ENCODE results near the gene LYRM7.

LYRM7 gene

GRCh38 chr5:131245948-131246347 is 75.2 kb downstream of the LYRM7 start:
- no peak overlapping the region for H3K14ac ChIP-seq (ENCODE audit: low read length in 2 of 2)
- H2BK15ac ChIP-seq (ENCODE audit: low read depth, poor library complexity, severe bottlenecking) = no peak overlapping the region
- H3K27ac ChIP-seq (ENCODE audit: low read length, poor library complexity, severe bottlenecking) = no peak overlapping the region
- no peak overlapping the region for H3K18ac ChIP-seq (ENCODE audit: low read depth in 1 of 2, low read length in 2 of 2)
- no peaks in the 10 kb centered on the region for H3K27me3 ChIP-seq (ENCODE audit: control insufficient read depth in 1 of 2, insufficient read depth in 1 of 2, low read length in 2 of 2)
- no peak overlapping the region for H2BK12ac ChIP-seq (ENCODE audit: low read length in 2 of 2)
- H3K4me1 ChIP-seq (ENCODE audit: control insufficient read depth, insufficient read depth, low read depth, low read length) = no peaks in the 10 kb centered on the region
- no peak overlapping the region for H3K23ac ChIP-seq (ENCODE audit: low read length in 2 of 2)
- WGBS = 100% methylated on average over 2 of the region's 2 CpGs
- no peak overlapping the region for H4K91ac ChIP-seq (ENCODE audit: low read length)
- no peak overlapping the region for H2AFZ ChIP-seq (ENCODE audit: low read depth, low read length)
- H2BK120ac ChIP-seq (ENCODE audit: low read depth, low read length) = no peak overlapping the region
- no peak overlapping the region for H3K4ac ChIP-seq (ENCODE audit: low read depth in 1 of 2, low read length in 2 of 2)
- H2AK5ac ChIP-seq (ENCODE audit: low read length, severe bottlenecking) = no peak overlapping the region
- H3K36me3 ChIP-seq (ENCODE audit: control insufficient read depth in 1 of 2, insufficient read depth in 2 of 2, low read depth in 1 of 2, low read length in 2 of 2) = no peaks in the 10 kb centered on the region
- H3K4me2 ChIP-seq (ENCODE audit: low read length, poor library complexity, severe bottlenecking) = no peak overlapping the region
- H2BK5ac ChIP-seq (ENCODE audit: low read depth, low read length, poor library complexity, severe bottlenecking) = no peak overlapping the region
- no peaks in the 10 kb centered on the region for H3K9me3 ChIP-seq (ENCODE audit: control insufficient read depth, low read length)
- no peak overlapping the region for H4K8ac ChIP-seq (ENCODE audit: low read length)
- H3K9ac ChIP-seq (ENCODE audit: low read length) = no peak overlapping the region
- DNase-seq = no peak
- H3K79me1 ChIP-seq (replicated peaks; ENCODE audit: low read length, poor library complexity, severe bottlenecking) = no peaks in the 10 kb centered on the region
- no peak overlapping the region for H3K4me3 ChIP-seq (ENCODE audit: insufficient read depth in 1 of 2, low read depth in 1 of 2, low read length in 2 of 2)

DNA sequence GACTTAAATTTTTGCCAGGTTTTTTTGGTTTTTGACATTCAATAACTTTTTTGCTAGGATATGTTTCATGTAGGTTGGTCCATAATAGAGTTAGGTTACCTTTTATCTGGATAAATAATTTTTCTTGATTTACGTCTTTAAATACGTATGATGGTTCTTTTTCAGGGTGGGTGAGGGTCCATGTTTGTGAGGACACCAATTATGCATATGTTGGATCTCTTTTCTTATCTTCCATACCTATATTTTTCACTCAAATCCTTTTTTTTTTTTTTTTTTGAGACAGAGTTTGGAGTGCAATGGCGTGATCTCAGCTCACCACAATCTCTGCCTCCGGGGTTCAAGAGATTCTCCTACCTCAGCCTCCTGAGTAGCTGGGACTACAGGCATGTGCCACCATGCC is 75.8 kb downstream of the LYRM7 start:
- WGBS = 100% methylated on average over 2 of the region's 4 CpGs
- Histone ChIP-seq H3K23ac (ENCODE audit: low read length in 2 of 2) (no peak overlapping the region), H3K14ac (ENCODE audit: low read length in 2 of 2) (no peak overlapping the region), H2AK5ac (ENCODE audit: low read length, severe bottlenecking) (no peak overlapping the region), H3K4me2 (ENCODE audit: low read length, poor library complexity, severe bottlenecking) (no peak overlapping the region), H3K9me3 (ENCODE audit: control insufficient read depth, low read length) (no peaks in the 10 kb centered on the region), H3K18ac (ENCODE audit: low read depth in 1 of 2, low read length in 2 of 2) (no peak overlapping the region), H3K4me1 (ENCODE audit: control insufficient read depth, insufficient read depth, low read depth, low read length) (no peaks in the 10 kb centered on the region), H3K79me1 (replicated peaks; ENCODE audit: low read length, poor library complexity, severe bottlenecking) (no peaks in the 10 kb centered on the region), H3K27ac (ENCODE audit: low read length, poor library complexity, severe bottlenecking) (no peak overlapping the region), H2BK120ac (ENCODE audit: low read depth, low read length) (no peak overlapping the region), H3K36me3 (ENCODE audit: control insufficient read depth in 1 of 2, insufficient read depth in 2 of 2, low read depth in 1 of 2, low read length in 2 of 2) (no peaks in the 10 kb centered on the region), H3K4me3 (ENCODE audit: insufficient read depth in 1 of 2, low read depth in 1 of 2, low read length in 2 of 2) (no peak overlapping the region), H3K27me3 (ENCODE audit: control insufficient read depth in 1 of 2, insufficient read depth in 1 of 2, low read length in 2 of 2) (no peaks in the 10 kb centered on the region), H2BK15ac (ENCODE audit: low read depth, poor library complexity, severe bottlenecking) (no peak overlapping the region), H2BK5ac (ENCODE audit: low read depth, low read length, poor library complexity, severe bottlenecking) (no peak overlapping the region), H4K8ac (ENCODE audit: low read length) (no peak overlapping the region), H4K91ac (ENCODE audit: low read length) (no peak overlapping the region), H2AFZ (ENCODE audit: low read depth, low read length) (no peak overlapping the region), H3K4ac (ENCODE audit: low read depth in 1 of 2, low read length in 2 of 2) (no peak overlapping the region), H3K9ac (ENCODE audit: low read length) (no peak overlapping the region), H2BK12ac (ENCODE audit: low read length in 2 of 2) (no peak overlapping the region)
- DNase-seq = no peak

DNA sequence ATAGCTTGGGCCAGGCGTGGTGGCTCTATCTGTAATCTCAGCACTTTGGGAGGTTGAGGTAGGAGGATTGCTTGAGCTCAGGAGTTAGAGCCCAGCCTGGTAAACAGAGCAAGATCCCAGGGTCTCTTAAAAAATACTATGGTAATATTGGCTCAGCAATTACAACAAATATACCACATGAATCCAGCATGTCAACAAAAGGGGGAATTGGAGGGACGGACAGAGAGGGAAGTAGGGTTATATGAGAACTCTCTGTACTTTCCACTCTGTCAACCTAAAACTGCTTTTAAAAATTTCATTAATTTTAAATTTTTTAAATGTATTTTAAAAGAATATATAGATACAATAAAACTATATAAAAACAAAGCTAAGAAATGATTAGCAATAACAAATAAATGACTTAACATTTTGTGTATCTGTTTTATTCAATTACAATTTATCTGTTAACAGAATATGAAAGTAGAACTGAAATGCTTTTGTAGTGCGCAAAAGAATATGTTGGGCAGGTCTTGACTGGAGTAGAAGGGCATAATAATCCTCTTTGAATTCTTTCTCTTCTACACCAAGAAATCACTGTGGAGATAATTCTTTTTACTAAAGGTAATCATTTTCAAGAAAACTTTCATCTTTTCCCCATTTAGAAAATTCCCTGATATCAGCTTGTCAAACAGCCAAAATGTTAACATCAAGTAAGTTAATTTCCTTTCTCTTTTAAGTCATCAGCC is 80.2 kb downstream of the LYRM7 start:
- Histone ChIP-seq H2BK120ac (ENCODE audit: low read depth, low read length) (no peak overlapping the region), H4K91ac (ENCODE audit: low read length) (no peak overlapping the region), H3K9me3 (ENCODE audit: control insufficient read depth, low read length) (no peaks in the 10 kb centered on the region), H3K79me1 (replicated peaks; ENCODE audit: low read length, poor library complexity, severe bottlenecking) (no peaks in the 10 kb centered on the region), H3K9ac (ENCODE audit: low read length) (no peak overlapping the region), H2BK12ac (ENCODE audit: low read length in 2 of 2) (no peak overlapping the region), H3K4me3 (ENCODE audit: insufficient read depth in 1 of 2, low read depth in 1 of 2, low read length in 2 of 2) (no peak overlapping the region), H3K4me1 (ENCODE audit: control insufficient read depth, insufficient read depth, low read depth, low read length) (no peaks in the 10 kb centered on the region), H3K4me2 (ENCODE audit: low read length, poor library complexity, severe bottlenecking) (no peak overlapping the region), H2BK5ac (ENCODE audit: low read depth, low read length, poor library complexity, severe bottlenecking) (no peak overlapping the region), H3K14ac (ENCODE audit: low read length in 2 of 2) (no peak overlapping the region), H3K36me3 (ENCODE audit: control insufficient read depth in 1 of 2, insufficient read depth in 2 of 2, low read depth in 1 of 2, low read length in 2 of 2) (no peaks in the 10 kb centered on the region), H3K27ac (ENCODE audit: low read length, poor library complexity, severe bottlenecking) (no peak overlapping the region), H2AFZ (ENCODE audit: low read depth, low read length) (no peak overlapping the region), H3K23ac (ENCODE audit: low read length in 2 of 2) (no peak overlapping the region), H3K18ac (ENCODE audit: low read depth in 1 of 2, low read length in 2 of 2) (no peak overlapping the region), H2BK15ac (ENCODE audit: low read depth, poor library complexity, severe bottlenecking) (no peak overlapping the region), H4K8ac (ENCODE audit: low read length) (no peak overlapping the region), H3K27me3 (ENCODE audit: control insufficient read depth in 1 of 2, insufficient read depth in 1 of 2, low read length in 2 of 2) (no peaks in the 10 kb centered on the region), H3K4ac (ENCODE audit: low read depth in 1 of 2, low read length in 2 of 2) (no peak overlapping the region), H2AK5ac (ENCODE audit: low read length, severe bottlenecking) (no peak overlapping the region)
- WGBS = 80% methylated on average over 1 of the region's 3 CpGs
- no peak for DNase-seq

DNA sequence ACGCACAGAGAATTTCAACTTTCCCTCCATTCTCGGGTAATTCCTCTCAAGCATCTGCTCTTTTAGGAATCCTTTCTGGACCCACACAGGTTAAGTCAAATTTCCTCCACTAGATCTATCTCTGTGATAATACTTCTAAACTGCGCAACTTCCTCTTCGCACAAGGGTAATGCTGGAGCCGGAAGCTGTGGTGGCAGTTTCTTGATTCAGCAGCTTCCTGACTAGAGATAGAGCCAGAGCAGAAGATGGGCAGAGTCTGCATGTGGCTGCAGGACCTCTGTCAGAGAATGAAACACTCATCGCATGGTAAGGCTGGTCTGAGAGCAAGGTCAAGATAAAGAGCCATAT is 82.1 kb downstream of the LYRM7 start:
- no peak overlapping the region for H2AK5ac ChIP-seq (ENCODE audit: low read length, severe bottlenecking)
- H3K4me2 ChIP-seq (ENCODE audit: low read length, poor library complexity, severe bottlenecking) = no peak overlapping the region
- H3K9ac ChIP-seq (ENCODE audit: low read length) = no peak overlapping the region
- H3K4me1 ChIP-seq (ENCODE audit: control insufficient read depth, insufficient read depth, low read depth, low read length) = no peaks in the 10 kb centered on the region
- H3K14ac ChIP-seq (ENCODE audit: low read length in 2 of 2) = no peak overlapping the region
- H2BK12ac ChIP-seq (ENCODE audit: low read length in 2 of 2) = no peak overlapping the region
- no peak overlapping the region for H3K18ac ChIP-seq (ENCODE audit: low read depth in 1 of 2, low read length in 2 of 2)
- no peak overlapping the region for H3K23ac ChIP-seq (ENCODE audit: low read length in 2 of 2)
- H3K27ac ChIP-seq (ENCODE audit: low read length, poor library complexity, severe bottlenecking) = no peak overlapping the region
- H3K4me3 ChIP-seq (ENCODE audit: insufficient read depth in 1 of 2, low read depth in 1 of 2, low read length in 2 of 2) = no peak overlapping the region
- H4K8ac ChIP-seq (ENCODE audit: low read length) = no peak overlapping the region
- no peak overlapping the region for H2BK120ac ChIP-seq (ENCODE audit: low read depth, low read length)
- no peak overlapping the region for H2AFZ ChIP-seq (ENCODE audit: low read depth, low read length)
- no peaks in the 10 kb centered on the region for H3K79me1 ChIP-seq (replicated peaks; ENCODE audit: low read length, poor library complexity, severe bottlenecking)
- no peaks in the 10 kb centered on the region for H3K36me3 ChIP-seq (ENCODE audit: control insufficient read depth in 1 of 2, insufficient read depth in 2 of 2, low read depth in 1 of 2, low read length in 2 of 2)
- no peak for DNase-seq
- H2BK15ac ChIP-seq (ENCODE audit: low read depth, poor library complexity, severe bottlenecking) = no peak overlapping the region
- H3K4ac ChIP-seq (ENCODE audit: low read depth in 1 of 2, low read length in 2 of 2) = no peak overlapping the region
- H3K9me3 ChIP-seq (ENCODE audit: control insufficient read depth, low read length) = no peaks in the 10 kb centered on the region
- H3K27me3 ChIP-seq (ENCODE audit: control insufficient read depth in 1 of 2, insufficient read depth in 1 of 2, low read length in 2 of 2) = no peaks in the 10 kb centered on the region
- 70% methylated on average over 6 of the region's 6 CpGs for WGBS
- H4K91ac ChIP-seq (ENCODE audit: low read length) = no peak overlapping the region
- no peak overlapping the region for H2BK5ac ChIP-seq (ENCODE audit: low read depth, low read length, poor library complexity, severe bottlenecking)
